Right atrium auricular region (tissue), 2 donors: Measurements from ENCODE around the gene IL16. TPM values are rescaled to one million over a fixed set of nuclear protein-coding genes. Genes with fewer than 3 reads are reported as not detected.

Experiments used
- DNase-seq: peaks from one replicate; pipeline ENCODE4 v3.0.0-alpha.2; 2019; ENCODE audit warnings: low spot score
- H3K27ac ChIP-seq, 2 donors: fragments of 200-600 bp; sonication (generic); 1 replicate in 1 of 2; 2 replicates in 1 of 2; pipeline ENCODE4 v1.5.1; 2016 to 2019
- H3K27me3 ChIP-seq, 2 donors: fragments of 200-600 bp; sonication (generic); one replicate each; pipeline versions ENCODE4 v1.5.1 to v1.6.0; 2017 to 2019
- H3K36me3 ChIP-seq: fragments of 200-600 bp; sonication (generic); one replicate; pipeline ENCODE4 v1.5.1; 2016
- H3K4me1 ChIP-seq, 2 donors: fragments of 200-600 bp; sonication (generic); one replicate each; pipeline versions ENCODE4 v1.5.1 to v1.6.0; 2017 to 2019
- H3K4me3 ChIP-seq, 2 donors: fragments of 200-600 bp; sonication (generic); 1 replicate in 1 of 2; 2 replicates in 1 of 2; pipeline ENCODE4 v1.5.1; 2017 to 2019; ENCODE audit warnings: mild to moderate bottlenecking in 1 of 2, moderate library complexity in 1 of 2
- H3K9me3 ChIP-seq, 2 donors: fragments of 200-600 bp; sonication (generic); one replicate each; pipeline ENCODE4 v1.5.1; 2019
- total RNA-seq, 2 donors: library from RNA; depleted of rRNA; stranded (reverse); fragments of >200 nt; gene quantifications; one replicate each; pipeline ENCODE4 v1.1.0, GENCODE V29; 2016
- TF ChIP-seq, protein P1 (sequence below), 2 donors: fragments of 200-600 bp; sonication (generic); IDR thresholded peaks; one replicate each; pipeline ENCODE4 v1.5.1; 2019; ENCODE audit warnings: antibody characterized with exemption in 2 of 2

Gene IL16
- total RNA-seq, 2 donors from 2014 or later: 3.9 to 12.1 TPM

DNA sequence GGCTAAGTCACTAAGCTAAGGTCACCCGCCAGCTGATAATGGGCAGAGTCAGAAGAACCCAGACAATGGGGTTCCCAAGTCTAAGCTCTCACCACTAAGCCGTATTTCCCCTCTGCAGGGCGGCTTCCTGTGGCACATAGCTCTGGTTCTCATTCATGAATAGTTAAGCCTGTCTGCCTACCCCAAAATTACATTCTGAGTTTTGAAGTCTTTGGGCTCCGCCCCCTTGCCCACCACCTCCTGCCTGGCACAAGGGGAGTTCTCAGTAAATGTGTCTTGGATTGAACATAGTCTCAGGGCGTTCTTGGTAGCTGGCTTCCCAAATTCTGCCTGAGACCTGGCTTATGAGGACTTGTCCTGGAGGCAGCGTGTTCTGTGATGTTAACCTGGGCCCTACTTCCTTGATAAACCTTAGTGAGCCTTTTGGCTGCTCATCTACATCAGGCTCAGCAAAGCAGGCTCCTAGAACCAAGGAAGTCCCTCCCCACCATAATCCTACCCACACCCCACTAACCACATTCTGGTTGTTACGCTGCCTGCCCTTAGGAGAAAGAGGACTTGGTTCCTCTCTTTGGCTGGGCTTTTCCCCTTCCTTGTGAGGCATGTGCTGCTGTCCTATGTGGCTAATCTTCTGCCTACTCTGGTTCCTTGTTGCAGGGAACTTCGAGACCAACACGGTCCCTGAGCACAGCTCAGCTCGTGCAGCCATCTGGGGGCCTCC, 72.4 kb downstream of the IL16 start:
- Histone ChIP-seq H3K4me1 (peaks cover 0 to 15% of the 10 kb centered on the region in 2 donors), H3K9me3 (no peaks in the 10 kb centered on the region), H3K27ac (no peak overlapping the region), H3K27me3 (no peaks in the 10 kb centered on the region), H3K36me3 (no peaks in the 10 kb centered on the region), H3K4me3 (no peak overlapping the region)
- DNase-seq: no peak
- TF ChIP-seq, protein P1, sequence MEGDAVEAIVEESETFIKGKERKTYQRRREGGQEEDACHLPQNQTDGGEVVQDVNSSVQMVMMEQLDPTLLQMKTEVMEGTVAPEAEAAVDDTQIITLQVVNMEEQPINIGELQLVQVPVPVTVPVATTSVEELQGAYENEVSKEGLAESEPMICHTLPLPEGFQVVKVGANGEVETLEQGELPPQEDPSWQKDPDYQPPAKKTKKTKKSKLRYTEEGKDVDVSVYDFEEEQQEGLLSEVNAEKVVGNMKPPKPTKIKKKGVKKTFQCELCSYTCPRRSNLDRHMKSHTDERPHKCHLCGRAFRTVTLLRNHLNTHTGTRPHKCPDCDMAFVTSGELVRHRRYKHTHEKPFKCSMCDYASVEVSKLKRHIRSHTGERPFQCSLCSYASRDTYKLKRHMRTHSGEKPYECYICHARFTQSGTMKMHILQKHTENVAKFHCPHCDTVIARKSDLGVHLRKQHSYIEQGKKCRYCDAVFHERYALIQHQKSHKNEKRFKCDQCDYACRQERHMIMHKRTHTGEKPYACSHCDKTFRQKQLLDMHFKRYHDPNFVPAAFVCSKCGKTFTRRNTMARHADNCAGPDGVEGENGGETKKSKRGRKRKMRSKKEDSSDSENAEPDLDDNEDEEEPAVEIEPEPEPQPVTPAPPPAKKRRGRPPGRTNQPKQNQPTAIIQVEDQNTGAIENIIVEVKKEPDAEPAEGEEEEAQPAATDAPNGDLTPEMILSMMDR (IDR thresholded peaks at IDR 0.05): no peak

DNA sequence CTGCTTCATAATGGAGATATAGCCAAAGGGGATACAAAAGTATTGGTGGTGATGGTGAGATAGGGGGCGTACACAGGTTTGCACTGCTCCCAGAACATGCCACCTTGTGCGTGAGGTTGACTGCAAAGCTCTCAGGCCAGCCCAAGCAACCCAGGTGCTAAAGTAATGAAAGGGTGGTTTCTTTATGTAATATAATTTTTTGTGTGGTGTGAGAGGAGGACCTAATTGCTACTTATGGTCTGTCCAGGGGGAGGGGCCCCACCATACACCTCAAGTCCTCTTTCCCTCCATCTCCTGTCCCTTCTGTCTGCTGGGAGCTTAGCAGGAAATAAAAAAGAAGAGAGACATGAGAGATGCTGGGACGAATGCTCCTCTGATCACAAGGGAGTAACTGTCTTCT, 73.5 kb downstream of the IL16 start:
- DNase-seq: no peak
- Histone ChIP-seq H3K36me3 (no peaks in the 10 kb centered on the region), H3K27me3 (no peaks in the 10 kb centered on the region), H3K9me3 (no peaks in the 10 kb centered on the region), H3K4me1 (peaks cover 0 to 19% of the 10 kb centered on the region in 2 donors), H3K4me3 (no peak overlapping the region), H3K27ac (no peak overlapping the region)
- TF ChIP-seq, protein P1 (IDR thresholded peaks at IDR 0.05): no peak

DNA sequence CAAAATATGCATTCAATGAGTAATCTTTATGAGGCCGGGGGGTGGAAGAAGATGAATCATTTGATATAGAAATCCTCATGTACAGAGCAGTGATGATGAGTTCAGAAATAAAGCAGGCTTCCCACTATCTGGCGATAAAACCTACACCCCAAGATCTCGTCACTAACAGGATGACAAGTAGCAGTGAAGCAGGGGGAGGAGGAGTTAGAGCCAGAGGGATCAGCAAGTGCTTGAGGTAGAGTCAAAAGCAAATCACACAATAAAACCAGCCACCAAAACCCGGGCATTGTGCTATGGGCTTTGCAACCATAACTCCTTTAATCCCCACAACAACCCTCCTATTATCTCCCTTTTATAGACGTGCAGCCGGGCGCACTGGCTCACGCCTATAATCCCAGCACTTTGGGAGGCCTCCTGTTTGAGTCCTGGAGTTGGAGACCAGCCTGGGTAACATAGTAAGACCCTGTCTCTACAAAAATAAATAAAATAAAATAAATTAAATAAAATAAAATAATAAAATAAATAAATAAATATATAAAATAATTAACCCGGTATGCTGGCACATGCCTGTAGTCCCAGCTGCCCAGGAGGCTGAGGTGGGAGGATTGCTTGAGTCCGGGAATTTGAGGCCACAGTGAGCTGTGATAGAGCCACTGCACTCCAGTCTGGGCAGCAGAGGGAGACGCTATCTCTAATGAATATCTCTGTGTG, 74.3 kb downstream of the IL16 start:
- H3K36me3 ChIP-seq: no peaks in the 10 kb centered on the region
- no peak overlapping the region for H3K27ac ChIP-seq
- TF ChIP-seq, protein P1 (IDR thresholded peaks at IDR 0.05): no peak
- no peaks in the 10 kb centered on the region for H3K27me3 ChIP-seq
- DNase-seq: no peak
- peaks cover 0 to 16% of the 10 kb centered on the region in 2 donors for H3K4me1 ChIP-seq
- H3K9me3 ChIP-seq: no peaks in the 10 kb centered on the region
- H3K4me3 ChIP-seq: no peak overlapping the region

DNA sequence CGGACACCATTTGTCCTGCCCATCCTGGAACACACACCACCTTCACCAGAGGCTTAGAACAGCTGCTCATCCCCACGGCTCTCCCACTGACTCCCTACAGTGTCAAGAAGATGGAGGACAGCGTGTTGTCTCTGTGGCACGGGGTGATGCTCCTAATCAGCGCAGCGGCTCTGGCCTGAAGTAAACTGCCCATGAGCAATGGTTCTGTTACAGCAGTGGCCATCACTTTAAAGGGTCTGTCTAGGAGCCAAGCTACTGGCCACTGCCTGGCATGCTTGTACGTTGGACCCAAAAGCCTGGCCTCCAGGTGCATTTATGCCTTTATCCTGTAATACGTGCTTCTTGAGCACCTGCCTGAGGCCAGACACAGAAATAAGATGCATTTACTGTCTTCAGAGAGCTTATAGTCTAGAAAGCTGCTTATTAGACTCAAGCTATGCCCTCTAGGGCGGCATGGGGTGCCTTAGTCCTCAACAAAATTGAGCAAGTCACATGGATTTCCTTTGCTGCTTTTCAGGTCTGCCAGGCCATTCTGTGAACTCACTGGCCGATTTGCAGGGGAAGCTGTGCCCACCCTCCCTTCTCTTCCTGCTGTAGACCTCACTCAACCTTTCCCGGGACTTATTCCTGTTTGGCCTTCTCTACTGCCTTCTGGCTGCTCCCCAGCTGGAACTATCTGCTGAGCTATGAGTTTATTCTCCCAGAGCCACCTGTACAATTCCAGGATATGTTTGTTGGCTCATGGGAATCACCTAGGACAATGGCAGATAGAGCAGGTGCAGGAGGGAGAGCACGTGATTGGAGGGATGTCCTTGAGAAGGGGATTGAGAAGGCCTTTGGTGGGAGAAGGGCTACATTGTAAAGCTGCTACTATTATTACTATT, 75.3 kb downstream of the IL16 start:
- no peaks in the 10 kb centered on the region for H3K36me3 ChIP-seq

DNA sequence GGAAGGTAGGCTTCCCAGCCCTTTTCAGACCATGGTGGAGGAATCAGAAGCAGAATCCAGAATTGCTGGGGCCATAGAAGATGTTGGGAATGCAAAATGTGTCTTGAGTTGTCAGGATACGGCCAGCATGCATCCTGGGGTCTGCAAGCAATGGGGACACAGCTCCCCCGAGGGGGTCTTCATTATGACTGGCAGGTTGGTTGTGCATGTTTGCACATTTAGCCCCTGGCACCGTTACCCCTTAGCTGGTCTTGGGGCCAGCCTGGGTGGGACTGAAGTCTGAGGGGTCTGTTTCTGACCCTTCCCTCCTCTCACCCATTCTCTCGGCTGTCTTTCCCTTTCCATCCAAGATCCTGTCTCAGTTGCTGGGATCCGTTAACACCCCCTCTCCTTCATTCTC, 76.5 kb downstream of the IL16 start:
- Histone ChIP-seq H3K36me3 (no peaks in the 10 kb centered on the region), H3K4me1 (peaks cover 0 to 11% of the 10 kb centered on the region in 2 donors), H3K27me3 (no peaks in the 10 kb centered on the region), H3K4me3 (no peak overlapping the region), H3K9me3 (peaks cover 0 to 9% of the 10 kb centered on the region in 2 donors), H3K27ac (no peak overlapping the region)
- no peak for DNase-seq
- TF ChIP-seq, protein P1 (IDR thresholded peaks at IDR 0.05): no peak

More for the DNA sequence above, 75.3 kb downstream of the IL16 start:
- Histone ChIP-seq H3K4me1 (peaks cover 0 to 11% of the 10 kb centered on the region in 2 donors), H3K27ac (no peak overlapping the region), H3K27me3 (no peaks in the 10 kb centered on the region), H3K9me3 (peaks cover 0 to 3% of the 10 kb centered on the region in 2 donors), H3K4me3 (no peak overlapping the region)
- TF ChIP-seq, protein P1 (IDR thresholded peaks at IDR 0.05): no peak
- no peak for DNase-seq
